HL-60/S4 treated with phorbol 12-myristate 13-acetate at 8.2 ng/mL for 4 days and 3 days (cell line): Measurements from ENCODE around the gene SLC39A11.
"Not testable (repeated sequence)": the region's sequence is repeated elsewhere in the genome, so short reads cannot be mapped to it uniquely, and the experiment has no call there.

Source experiments
- in situ Hi-C: fragments of 300-500 bp; cut with MboI; formaldehyde crosslinking; loops from 2 replicates; pipeline ENCODE4 v1.15.0; 2022; ENCODE audit warnings: low sequenced_read_pairs

SLC39A11 gene

GRCh38 chr17:72853440-72854415, 238.8 kb downstream of the SLC39A11 start:
- in situ Hi-C loops: no loop called here

GRCh38 chr17:72852277-72852938, 240.1 kb downstream of the SLC39A11 start:
- in situ Hi-C loops: no loop called here

- in situ Hi-C loops: no loop called here
Measured at GRCh38 chr17:72850410-72851118, 241.9 kb downstream of the SLC39A11 start.

GRCh38 chr17:72846399-72846798, 246.1 kb downstream of the SLC39A11 start:
- in situ Hi-C loops: no loop called here

GRCh38 chr17:72843591-72843990, 248.9 kb downstream of the SLC39A11 start:
- in situ Hi-C loops: no loop called here

GRCh38 chr17:72840019-72840418, 252.5 kb downstream of the SLC39A11 start:
- in situ Hi-C loops: no loop called here

GRCh38 chr17:72839131-72839725, 253.3 kb downstream of the SLC39A11 start:
- in situ Hi-C loops: no loop called here

- in situ Hi-C loops: no loop called here
Measured at GRCh38 chr17:72838581-72838980, 253.9 kb downstream of the SLC39A11 start.

- in situ Hi-C loops: no loop called here
Measured at GRCh38 chr17:72838068-72838467, 254.4 kb downstream of the SLC39A11 start.

GRCh38 chr17:72837335-72837734, 255.2 kb downstream of the SLC39A11 start:
- in situ Hi-C loops: no loop called here

GRCh38 chr17:72833128-72833765, 259.2 kb downstream of the SLC39A11 start:
- in situ Hi-C loops: no loop called here

- in situ Hi-C loops: no loop called here
Measured at GRCh38 chr17:72832306-72832705, 260.2 kb downstream of the SLC39A11 start.

GRCh38 chr17:72829883-72830282, 262.6 kb downstream of the SLC39A11 start:
- in situ Hi-C loops: no loop called here

GRCh38 chr17:72826602-72827001, 265.9 kb downstream of the SLC39A11 start:
- in situ Hi-C loops: no loop called here

GRCh38 chr17:72826059-72826458, 266.4 kb downstream of the SLC39A11 start:
- in situ Hi-C loops: not testable (repeated sequence)

GRCh38 chr17:72825218-72825617, 267.3 kb downstream of the SLC39A11 start:
- in situ Hi-C loops: no loop called here

- in situ Hi-C loops: not testable (repeated sequence)
Measured at GRCh38 chr17:72824267-72824666, 268.2 kb downstream of the SLC39A11 start.

GRCh38 chr17:72822358-72823023, 270.0 kb downstream of the SLC39A11 start:
- in situ Hi-C loops: no loop called here

GRCh38 chr17:72816406-72816805, 276.1 kb downstream of the SLC39A11 start:
- in situ Hi-C loops: no loop called here

- in situ Hi-C loops: no loop called here
Measured at GRCh38 chr17:72813481-72813880, 279.0 kb downstream of the SLC39A11 start.
